HepG2 (cell line): ENCODE measurements around the gene TMEM107. TPM values are rescaled to one million over a fixed set of nuclear protein-coding genes. Genes with fewer than 3 reads are reported as not detected.

ENCODE experiments used
- CAMTA2 ChIP-seq: sonication (generic); formaldehyde crosslinking; IDR thresholded peaks from 2 replicates; pipeline ENCODE4 v1.4.0; 2020; ENCODE audit warnings: mild to moderate bottlenecking, missing genetic modification reagents, borderline replicate concordance
- CC2D1A ChIP-seq: sonication (generic); formaldehyde crosslinking; IDR thresholded peaks from 2 replicates; pipeline ENCODE4 v1.8.1; 2023; ENCODE audit warnings: mild to moderate bottlenecking, missing genetic modification reagents
- CENPT ChIP-seq: sonication (generic); formaldehyde crosslinking; IDR thresholded peaks from 2 replicates; pipeline ENCODE4 v1.8.0; 2022; ENCODE audit warnings: low read depth, mild to moderate bottlenecking, moderate library complexity, missing genetic modification reagents
- FLYWCH1 ChIP-seq: sonication (generic); formaldehyde crosslinking; IDR thresholded peaks from 2 replicates; pipeline ENCODE4 v1.8.1; 2023; ENCODE audit warnings: mild to moderate bottlenecking, missing genetic modification reagents
- SP4 ChIP-seq: sonication (generic); formaldehyde crosslinking; IDR thresholded peaks from 2 replicates; pipeline ENCODE4 v1.8.1; 2023; ENCODE audit warnings: mild to moderate bottlenecking, missing genetic modification reagents
- SRF ChIP-seq: IDR thresholded peaks from 2 replicates; pipeline ENCODE4 v1.6.1; 2011; ENCODE audit warnings: mild to moderate bottlenecking, low read depth, low read length, moderate library complexity
- ZNF264 ChIP-seq: sonication (generic); formaldehyde crosslinking; IDR thresholded peaks from 2 replicates; pipeline ENCODE4 v1.4.0; 2020; ENCODE audit warnings: missing genetic modification reagents
- ZNF547 ChIP-seq: sonication (generic); formaldehyde crosslinking; IDR thresholded peaks from 2 replicates; pipeline ENCODE4 v1.5.1; 2020; ENCODE audit warnings: mild to moderate bottlenecking, missing genetic modification reagents
- ZNF773 ChIP-seq: sonication (generic); formaldehyde crosslinking; IDR thresholded peaks from 2 replicates; pipeline ENCODE4 v1.4.0; 2020; ENCODE audit warnings: missing genetic modification reagents, borderline replicate concordance
- ZNF839 ChIP-seq: sonication (generic); formaldehyde crosslinking; IDR thresholded peaks from 2 replicates; pipeline ENCODE4 v1.4.0; 2020; ENCODE audit warnings: missing genetic modification reagents, mild to moderate bottlenecking, borderline replicate concordance
- ZNF879 ChIP-seq: sonication (generic); formaldehyde crosslinking; IDR thresholded peaks from 2 replicates; pipeline ENCODE4 v1.8.1; 2023; ENCODE audit warnings: missing genetic modification reagents
- ZSCAN29 ChIP-seq: sonication (generic); formaldehyde crosslinking; conservative IDR thresholded peaks from 2 replicates; pipeline ENCODE4 v1.4.0; 2020; ENCODE audit warnings: mild to moderate bottlenecking, missing genetic modification reagents
- polyA plus RNA-seq, 8 experiments: library from polyadenylated mRNA; depleted of rRNA in 3 of 8; stranded (reverse) in 7 of 8; unstranded in 1 of 8; fragments of >200 nt; fragmentation: Illumina TruSeq in 4 of 8; extraction: Trizol in 4 of 8; gene quantifications; 2 replicates each; pipeline versions ENCODE4 v1.2.1 to v1.2.3, GENCODE V29; 2011 to 2016; ENCODE audit warnings: low read depth in 4 of 8, missing spikeins in 1 of 8, mixed read lengths in 1 of 8; ENCODE audit not compliant: insufficient read depth in 1 of 8
- total RNA-seq, 5 experiments: library from RNA; depleted of rRNA; stranded (reverse); fragments of >200 nt; fragmentation: Illumina TruSeq; extraction: Trizol; gene quantifications; 2 replicates each; pipeline ENCODE4 v1.2.3, GENCODE V29; 2016; ENCODE audit warnings: low read depth in 1 of 5
- TF ChIP-seq, protein P1 (sequence below): sonication (generic); formaldehyde crosslinking; IDR thresholded peaks from 2 replicates; pipeline ENCODE4 v1.4.0; 2020; ENCODE audit warnings: missing genetic modification reagents
- TF ChIP-seq, protein P2 (sequence below): sonication (generic); formaldehyde crosslinking; IDR thresholded peaks from 2 replicates; pipeline ENCODE4 v1.4.0; 2020; ENCODE audit warnings: missing genetic modification reagents, mild to moderate bottlenecking, borderline replicate concordance

The TMEM107 gene
- total and polyA plus RNA-seq, 2 of the 13 experiments (the other 11 are each of a cell fraction or from before 2014, with no cell fraction given), result 7.2 to 15.3 TPM

DNA sequence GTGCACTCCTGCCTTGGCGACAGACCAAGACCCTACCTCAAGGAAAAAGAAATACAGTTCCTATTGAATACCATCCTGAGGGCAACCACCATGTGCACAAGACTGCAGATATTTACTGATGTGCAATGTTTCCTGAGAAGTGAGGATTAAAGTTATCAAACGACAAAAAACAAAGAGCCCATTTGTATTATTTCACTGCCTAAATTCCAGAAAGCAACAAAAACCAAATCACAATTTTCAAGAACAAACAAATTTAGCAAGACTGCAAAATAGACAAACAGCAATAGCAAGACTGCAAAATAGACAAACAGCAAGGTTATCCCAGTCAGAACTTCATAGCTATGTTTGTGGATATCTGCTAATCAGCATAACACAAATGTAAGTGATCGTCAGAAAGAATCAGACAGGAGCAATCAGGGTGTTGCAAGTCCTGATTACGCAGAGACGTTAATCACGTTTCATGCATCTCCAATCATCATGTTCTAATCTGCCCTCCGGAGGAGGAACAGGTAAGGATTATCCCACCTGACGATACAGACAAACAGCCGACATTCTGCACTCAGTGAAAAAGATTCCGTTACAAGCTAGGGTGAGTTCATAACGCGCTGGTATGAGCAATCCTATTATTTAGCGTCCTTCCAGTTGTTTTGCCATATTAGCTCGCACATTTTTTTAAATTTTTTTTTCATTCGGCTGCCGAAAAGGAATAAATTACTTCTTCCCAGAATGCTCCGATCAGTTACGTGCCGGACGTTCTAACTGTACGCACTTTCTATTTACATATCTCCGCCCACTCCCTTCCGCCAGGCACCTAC is 2.9 kb downstream of the TMEM107 start (continued):
- peak; percentile 83 for TF ChIP-seq SP4
- 0 out of 2 replicates have a peak, but pooled peaks have one; percentile 83 for TF ChIP-seq ZNF773
- TF ChIP-seq CAMTA2 (CRISPR knock-in tag), result no peak
- TF ChIP-seq CENPT (CRISPR knock-in tag), result peak; percentile 94
- TF ChIP-seq ZNF879 (CRISPR knock-in tag), result no peak
- no peak for TF ChIP-seq ZNF839
- peak; percentile 94 for TF ChIP-seq ZNF547
- TF ChIP-seq FLYWCH1 (CRISPR knock-in tag), result peak; percentile 94; the same call in 1 of the 2 replicates
- TF ChIP-seq SRF, result peak; percentile 66
- peak; percentile 97; the same call in 1 of the 2 replicates for TF ChIP-seq ZNF264 (CRISPR knock-in tag)
- TF ChIP-seq, protein P1, sequence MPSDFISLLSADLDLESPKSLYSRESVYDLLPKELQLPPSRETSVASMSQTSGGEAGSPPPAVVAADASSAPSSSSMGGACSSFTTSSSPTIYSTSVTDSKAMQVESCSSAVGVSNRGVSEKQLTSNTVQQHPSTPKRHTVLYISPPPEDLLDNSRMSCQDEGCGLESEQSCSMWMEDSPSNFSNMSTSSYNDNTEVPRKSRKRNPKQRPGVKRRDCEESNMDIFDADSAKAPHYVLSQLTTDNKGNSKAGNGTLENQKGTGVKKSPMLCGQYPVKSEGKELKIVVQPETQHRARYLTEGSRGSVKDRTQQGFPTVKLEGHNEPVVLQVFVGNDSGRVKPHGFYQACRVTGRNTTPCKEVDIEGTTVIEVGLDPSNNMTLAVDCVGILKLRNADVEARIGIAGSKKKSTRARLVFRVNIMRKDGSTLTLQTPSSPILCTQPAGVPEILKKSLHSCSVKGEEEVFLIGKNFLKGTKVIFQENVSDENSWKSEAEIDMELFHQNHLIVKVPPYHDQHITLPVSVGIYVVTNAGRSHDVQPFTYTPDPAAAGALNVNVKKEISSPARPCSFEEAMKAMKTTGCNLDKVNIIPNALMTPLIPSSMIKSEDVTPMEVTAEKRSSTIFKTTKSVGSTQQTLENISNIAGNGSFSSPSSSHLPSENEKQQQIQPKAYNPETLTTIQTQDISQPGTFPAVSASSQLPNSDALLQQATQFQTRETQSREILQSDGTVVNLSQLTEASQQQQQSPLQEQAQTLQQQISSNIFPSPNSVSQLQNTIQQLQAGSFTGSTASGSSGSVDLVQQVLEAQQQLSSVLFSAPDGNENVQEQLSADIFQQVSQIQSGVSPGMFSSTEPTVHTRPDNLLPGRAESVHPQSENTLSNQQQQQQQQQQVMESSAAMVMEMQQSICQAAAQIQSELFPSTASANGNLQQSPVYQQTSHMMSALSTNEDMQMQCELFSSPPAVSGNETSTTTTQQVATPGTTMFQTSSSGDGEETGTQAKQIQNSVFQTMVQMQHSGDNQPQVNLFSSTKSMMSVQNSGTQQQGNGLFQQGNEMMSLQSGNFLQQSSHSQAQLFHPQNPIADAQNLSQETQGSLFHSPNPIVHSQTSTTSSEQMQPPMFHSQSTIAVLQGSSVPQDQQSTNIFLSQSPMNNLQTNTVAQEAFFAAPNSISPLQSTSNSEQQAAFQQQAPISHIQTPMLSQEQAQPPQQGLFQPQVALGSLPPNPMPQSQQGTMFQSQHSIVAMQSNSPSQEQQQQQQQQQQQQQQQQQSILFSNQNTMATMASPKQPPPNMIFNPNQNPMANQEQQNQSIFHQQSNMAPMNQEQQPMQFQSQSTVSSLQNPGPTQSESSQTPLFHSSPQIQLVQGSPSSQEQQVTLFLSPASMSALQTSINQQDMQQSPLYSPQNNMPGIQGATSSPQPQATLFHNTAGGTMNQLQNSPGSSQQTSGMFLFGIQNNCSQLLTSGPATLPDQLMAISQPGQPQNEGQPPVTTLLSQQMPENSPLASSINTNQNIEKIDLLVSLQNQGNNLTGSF, result no peak
- TF ChIP-seq ZSCAN29 (CRISPR knock-in tag), result 0 out of 2 replicates have a peak, but pooled peaks have one; percentile 46
- TF ChIP-seq, protein P2, sequence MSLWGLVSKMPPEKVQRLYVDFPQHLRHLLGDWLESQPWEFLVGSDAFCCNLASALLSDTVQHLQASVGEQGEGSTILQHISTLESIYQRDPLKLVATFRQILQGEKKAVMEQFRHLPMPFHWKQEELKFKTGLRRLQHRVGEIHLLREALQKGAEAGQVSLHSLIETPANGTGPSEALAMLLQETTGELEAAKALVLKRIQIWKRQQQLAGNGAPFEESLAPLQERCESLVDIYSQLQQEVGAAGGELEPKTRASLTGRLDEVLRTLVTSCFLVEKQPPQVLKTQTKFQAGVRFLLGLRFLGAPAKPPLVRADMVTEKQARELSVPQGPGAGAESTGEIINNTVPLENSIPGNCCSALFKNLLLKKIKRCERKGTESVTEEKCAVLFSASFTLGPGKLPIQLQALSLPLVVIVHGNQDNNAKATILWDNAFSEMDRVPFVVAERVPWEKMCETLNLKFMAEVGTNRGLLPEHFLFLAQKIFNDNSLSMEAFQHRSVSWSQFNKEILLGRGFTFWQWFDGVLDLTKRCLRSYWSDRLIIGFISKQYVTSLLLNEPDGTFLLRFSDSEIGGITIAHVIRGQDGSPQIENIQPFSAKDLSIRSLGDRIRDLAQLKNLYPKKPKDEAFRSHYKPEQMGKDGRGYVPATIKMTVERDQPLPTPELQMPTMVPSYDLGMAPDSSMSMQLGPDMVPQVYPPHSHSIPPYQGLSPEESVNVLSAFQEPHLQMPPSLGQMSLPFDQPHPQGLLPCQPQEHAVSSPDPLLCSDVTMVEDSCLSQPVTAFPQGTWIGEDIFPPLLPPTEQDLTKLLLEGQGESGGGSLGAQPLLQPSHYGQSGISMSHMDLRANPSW (CRISPR knock-in tag), result peak; percentile 25; the same call in 1 of the 2 replicates
- TF ChIP-seq CC2D1A (CRISPR knock-in tag), result peak; percentile 81; the same call in 1 of the 2 replicates
